GM21390 (cell line): ENCODE measurements around the gene BCKDHB.
"Not testable (repeated sequence)": the region's sequence is repeated elsewhere in the genome, so short reads cannot be mapped to it uniquely, and the experiment has no call there.

ENCODE experiments used
- ATAC-seq: cut with Tn5 transposase; IDR thresholded peaks from one replicate; pipeline ENCODE4 v1.9.1; 2021; ENCODE audit not compliant: unreplicated experiment

The BCKDHB gene

DNA sequence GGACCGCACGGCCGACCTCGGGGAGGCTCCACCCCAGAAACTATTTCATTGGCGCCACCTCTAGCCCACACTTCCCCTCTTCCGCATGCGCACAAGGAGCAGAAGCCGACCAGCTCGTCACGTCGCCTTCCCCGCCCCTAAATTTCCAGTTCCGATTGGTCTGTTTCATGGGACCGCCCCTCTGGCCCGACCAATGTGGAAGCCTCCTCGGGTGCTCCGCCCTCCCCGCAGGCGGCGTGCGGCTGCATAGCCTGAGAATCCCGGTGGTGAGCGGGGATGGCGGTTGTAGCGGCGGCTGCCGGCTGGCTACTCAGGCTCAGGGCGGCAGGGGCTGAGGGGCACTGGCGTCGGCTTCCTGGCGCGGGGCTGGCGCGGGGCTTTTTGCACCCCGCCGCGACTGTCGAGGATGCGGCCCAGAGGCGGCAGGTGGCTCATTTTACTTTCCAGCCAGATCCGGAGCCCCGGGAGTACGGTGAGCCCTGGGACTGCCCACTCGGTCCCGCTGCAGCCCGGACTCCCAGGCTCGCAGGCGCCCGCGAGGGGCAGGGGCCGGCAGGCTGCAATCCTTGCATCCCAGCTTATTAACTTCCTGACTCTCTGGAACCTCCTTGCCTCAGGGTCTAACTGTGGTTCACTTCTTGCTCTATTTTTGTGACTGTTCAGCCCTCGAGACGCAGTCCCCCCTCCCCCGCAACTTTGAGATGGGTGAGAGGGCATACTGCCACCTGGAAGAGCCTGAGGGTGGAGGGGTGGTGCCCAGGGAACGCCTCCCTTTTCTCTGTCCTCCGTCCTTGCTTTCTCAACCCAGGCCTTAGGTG is at the start of gene BCKDHB:
TSS of gene BCKDHB (plus strand) at position 254 of the 818 bp plus-strand sequence. CDS start at position 277, 23 bp downstream.
- peak; percentile 98 for ATAC-seq

GRCh38 chr6:80060774-80061173 is 45.7 kb upstream of the BCKDHB start:
- ATAC-seq: no peak

- not testable (repeated sequence) for ATAC-seq
Observed at GRCh38 chr6:80068146-80068545, 38.3 kb upstream of the BCKDHB start.

- not testable (repeated sequence) for ATAC-seq
Observed at GRCh38 chr6:80070431-80070830, 36.0 kb upstream of the BCKDHB start.

DNA sequence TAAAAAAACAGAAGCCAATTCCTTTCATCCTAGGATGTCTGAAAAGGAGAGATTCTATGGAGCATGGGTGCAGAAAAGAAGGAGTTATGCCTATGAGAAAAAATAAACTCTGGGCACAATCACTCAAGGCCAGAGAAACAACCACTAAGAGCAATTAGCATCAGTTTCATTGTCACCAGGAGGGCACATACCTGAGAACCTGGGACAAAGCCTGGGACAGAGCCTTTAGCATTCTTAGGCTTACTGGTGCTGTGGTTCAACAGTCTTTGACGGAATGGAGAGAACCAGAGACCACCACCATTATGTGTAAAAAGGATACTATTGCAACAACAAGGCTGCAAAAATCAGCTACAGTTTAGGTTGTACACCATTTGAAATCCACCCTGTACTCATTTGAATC is 29.4 kb upstream of the BCKDHB start:
- no peak for ATAC-seq

DNA sequence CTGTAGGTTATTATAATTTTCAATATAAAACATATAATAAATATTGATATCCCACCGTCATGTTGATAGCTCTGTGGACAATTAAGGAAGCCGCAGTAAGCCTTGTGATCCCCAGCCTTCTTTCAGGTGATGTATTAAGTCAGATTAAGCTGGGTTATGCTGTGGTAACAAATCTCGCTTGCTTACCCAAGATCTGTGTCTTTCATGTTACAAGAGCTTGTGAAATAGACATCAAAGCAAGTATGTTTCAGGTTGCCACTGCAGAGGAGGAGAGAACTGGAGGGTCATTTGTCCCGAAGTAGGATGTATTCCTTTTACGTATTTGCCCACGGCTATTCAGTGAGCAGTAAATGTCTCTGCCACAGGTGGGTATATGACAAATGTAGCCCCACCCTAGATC is 17.8 kb upstream of the BCKDHB start:
- no peak for ATAC-seq

DNA sequence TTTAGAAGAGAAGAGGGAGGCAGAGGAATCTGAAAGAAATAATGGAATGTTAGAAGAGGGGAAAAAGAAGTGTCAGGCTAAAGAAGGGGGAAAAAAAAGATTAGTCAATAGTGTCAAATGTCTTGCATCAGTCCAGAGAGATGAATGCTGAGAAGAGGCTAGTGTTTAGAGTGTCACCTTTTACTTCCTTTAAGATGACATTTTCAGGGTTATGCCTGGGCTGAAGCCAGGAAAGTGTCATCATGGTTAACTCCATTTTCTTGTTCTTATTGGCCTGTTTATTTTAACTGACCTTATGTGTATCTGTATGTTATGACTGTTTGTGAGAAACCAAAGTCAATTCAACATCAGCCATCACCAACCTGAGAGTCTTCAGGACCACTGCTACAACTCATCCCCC is 15.0 kb upstream of the BCKDHB start:
- no peak for ATAC-seq

- no peak for ATAC-seq
Observed at GRCh38 chr6:80094017-80094416, 12.5 kb upstream of the BCKDHB start.

DNA sequence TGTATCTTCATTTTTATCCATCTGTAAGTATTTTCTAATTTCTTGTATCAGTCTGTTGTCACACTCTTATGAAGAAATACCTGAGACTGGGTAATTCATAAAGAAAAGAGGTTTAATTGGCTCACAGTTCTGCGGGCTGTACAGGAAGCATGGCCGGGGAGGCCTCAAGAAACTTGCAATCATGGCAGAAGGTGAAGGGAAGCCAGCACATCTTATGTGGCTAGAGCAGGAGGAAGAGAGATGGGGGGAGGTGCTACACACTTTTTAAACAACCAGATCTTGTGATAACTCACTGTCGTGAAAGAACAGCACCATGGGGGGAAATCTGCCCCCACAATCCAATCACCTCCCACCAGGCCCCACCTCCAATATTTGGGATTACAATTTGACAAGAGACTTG is 10.9 kb upstream of the BCKDHB start:
- no peak for ATAC-seq

GRCh38 chr6:80098392-80098791 is 8.1 kb upstream of the BCKDHB start:
- no peak for ATAC-seq

- no peak for ATAC-seq
Observed at GRCh38 chr6:80104520-80104919, 2.0 kb upstream of the BCKDHB start.

- ATAC-seq: peak; percentile 14
Observed at GRCh38 chr6:80105972-80106417, 476 bp upstream of the BCKDHB start.

DNA sequence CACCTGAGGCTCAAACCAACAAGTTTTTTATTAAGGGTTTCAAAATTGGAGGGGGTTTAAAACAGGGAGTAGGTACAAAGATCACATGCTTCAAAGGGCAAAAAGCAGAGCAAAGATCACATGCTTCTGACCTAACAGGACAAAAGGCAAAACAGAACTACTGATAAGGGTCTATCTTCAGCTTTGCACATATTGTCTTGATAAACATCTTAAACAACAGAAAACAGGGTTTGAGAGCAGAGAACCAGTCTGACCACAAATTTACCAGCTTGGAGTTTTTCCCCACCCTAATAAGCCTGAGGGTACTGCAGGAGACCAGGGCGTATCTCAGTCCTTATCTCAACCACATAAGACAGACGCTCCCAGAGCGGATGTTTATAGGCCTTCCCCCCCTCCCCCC is 16.1 kb downstream of the BCKDHB start:
- not testable (repeated sequence) for ATAC-seq

DNA sequence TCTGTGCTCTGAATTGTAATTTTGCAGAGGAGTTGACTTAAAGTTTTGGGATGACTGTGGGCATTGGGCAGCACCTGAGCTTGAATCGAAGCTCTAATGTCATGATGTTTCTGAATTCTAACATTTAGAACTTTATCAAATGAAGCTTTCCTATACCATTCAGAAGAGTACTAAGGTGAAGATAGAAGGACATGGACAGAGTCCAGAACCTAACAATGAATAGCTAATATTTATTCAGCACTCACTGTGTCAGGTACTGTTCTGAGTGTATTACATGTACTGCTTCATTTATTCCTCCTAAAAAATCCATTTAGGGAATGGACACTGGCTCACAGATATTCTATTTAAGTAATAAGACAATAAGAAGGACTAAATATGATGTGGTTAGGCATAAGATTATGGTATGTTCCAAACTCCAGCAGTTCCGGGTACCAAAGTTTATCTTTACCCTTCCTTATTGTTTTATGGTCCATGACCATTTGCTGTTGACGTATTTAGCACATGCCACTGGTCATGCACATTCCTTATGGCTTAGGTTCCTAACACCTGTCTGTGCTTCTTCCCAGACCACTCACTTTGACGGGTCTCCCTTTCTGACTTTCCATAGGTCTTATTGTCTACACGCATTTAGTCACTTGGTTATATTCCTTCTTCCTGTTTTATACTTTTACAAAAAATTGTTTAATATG is 20.3 kb downstream of the BCKDHB start:
- ATAC-seq: no peak

GRCh38 chr6:80129485-80129884 is 23.0 kb downstream of the BCKDHB start:
- no peak for ATAC-seq

- ATAC-seq: no peak
Observed at GRCh38 chr6:80133020-80133419, 26.5 kb downstream of the BCKDHB start.

- ATAC-seq: no peak
Observed at GRCh38 chr6:80134065-80134464, 27.6 kb downstream of the BCKDHB start.

DNA sequence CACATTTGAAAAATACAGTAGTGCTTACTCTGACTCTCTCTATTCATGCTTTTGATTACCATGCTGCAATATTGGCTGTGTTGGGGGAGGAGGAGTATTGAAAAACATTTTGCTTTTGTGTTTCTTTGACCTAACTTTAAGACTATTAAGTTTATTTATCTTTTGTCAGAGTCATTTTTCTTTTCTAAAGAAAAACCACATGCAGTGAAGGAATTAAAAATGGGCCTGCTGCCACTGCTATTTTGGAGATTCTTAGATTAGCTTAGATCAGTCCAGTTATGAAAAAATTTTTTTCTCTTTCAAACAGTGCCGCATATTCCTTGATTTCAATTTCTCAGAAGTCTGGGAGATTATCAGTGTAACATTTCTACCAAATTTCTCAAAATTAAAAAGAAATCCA is 36.1 kb downstream of the BCKDHB start:
- no peak for ATAC-seq

- no peak for ATAC-seq
Observed at GRCh38 chr6:80143419-80143937, 37.0 kb downstream of the BCKDHB start.

DNA sequence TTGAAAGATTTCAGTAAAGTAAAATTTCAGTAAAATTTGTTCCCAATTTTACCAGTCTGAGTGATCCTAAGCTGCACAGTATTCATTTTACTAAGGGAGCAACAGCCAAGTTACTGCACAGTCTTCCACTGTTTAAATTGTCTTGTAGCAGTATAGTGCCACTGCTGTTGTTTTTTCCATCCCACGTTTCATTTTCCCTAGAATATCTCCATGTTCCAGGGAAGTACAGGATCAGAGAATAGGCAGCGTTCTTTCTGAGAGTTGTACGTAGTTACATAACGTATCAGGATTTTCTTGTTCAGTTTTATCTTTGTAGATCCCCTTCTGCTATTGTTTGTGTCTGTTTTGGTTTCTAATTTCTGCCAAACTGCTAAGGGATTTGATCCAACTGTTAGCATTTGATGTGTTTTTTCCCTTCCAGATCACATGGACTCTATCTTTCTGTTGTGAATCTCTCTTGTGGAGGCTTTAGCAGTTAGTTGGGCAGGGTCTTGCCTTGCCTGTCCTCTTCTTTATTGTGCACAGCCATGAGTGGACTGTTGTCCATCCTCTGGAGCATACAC is 38.4 kb downstream of the BCKDHB start:
- ATAC-seq: no peak

DNA sequence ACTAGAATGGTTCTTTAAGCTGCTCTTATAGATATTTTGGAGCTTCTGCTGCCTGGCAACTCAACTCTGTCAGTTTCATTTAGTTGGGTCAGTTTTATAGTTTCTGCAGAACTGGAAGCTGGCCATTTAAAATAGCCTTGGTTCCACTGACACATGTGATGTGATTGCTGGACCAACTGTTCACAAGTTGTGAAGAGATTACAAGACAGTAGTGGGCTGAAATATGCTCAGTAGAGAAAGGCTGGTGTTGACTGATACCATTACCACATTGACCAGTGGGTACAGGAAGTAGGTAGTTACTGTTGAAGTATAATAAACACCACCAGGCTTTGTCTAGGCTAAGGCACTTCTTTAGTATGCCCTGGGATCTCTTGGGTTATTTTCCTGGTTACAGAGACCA is 39.0 kb downstream of the BCKDHB start:
- peak; percentile 49 for ATAC-seq

- ATAC-seq: no peak
Observed at GRCh38 chr6:80145921-80146320, 39.5 kb downstream of the BCKDHB start.
